ENCODE data around the gene TMEM115. TPM values are rescaled to one million over a fixed set of nuclear protein-coding genes. Genes with fewer than 3 reads are reported as not detected.

The TMEM115 gene
- total RNA-seq, 4 donors from 2014 or later, result 30.5 to 44.5 (median 41.2) TPM

GRCh38 chr3:50370594-50370993 lies 11.3 kb upstream of the TMEM115 start:
- TF ChIP-seq CTCF (IDR thresholded peaks at IDR 0.05; ENCODE audit: low read depth), result no peak

GRCh38 chr3:50369012-50369670 lies 9.8 kb upstream of the TMEM115 start:
- TF ChIP-seq CTCF (IDR thresholded peaks at IDR 0.05; ENCODE audit: low read depth), result no peak

GRCh38 chr3:50365842-50366220 lies 6.5 kb upstream of the TMEM115 start:
- no peak for TF ChIP-seq CTCF (IDR thresholded peaks at IDR 0.05; ENCODE audit: low read depth)

GRCh38 chr3:50365080-50365841 lies 5.9 kb upstream of the TMEM115 start:
- no peak for TF ChIP-seq CTCF (IDR thresholded peaks at IDR 0.05; ENCODE audit: low read depth)

- no peak for TF ChIP-seq CTCF (IDR thresholded peaks at IDR 0.05; ENCODE audit: low read depth)
Observed at GRCh38 chr3:50364573-50365079, 5.3 kb upstream of the TMEM115 start.

- TF ChIP-seq CTCF (IDR thresholded peaks at IDR 0.05; ENCODE audit: low read depth), result no peak
Observed at GRCh38 chr3:50359760-50360110, 414 bp upstream of the TMEM115 start.

- TF ChIP-seq CTCF (IDR thresholded peaks at IDR 0.05; ENCODE audit: low read depth), result no peak
Observed at GRCh38 chr3:50358355-50358910, 888 bp downstream of the TMEM115 start.

Measured in subcutaneous adipose tissue (tissue), 4 donors.